Fibroblast of lung (primary cell): ENCODE results near the gene ZNF75A.

Source experiments
- CTCF ChIP-seq, 2 donors: IDR thresholded peaks in 1 of 2; conservative IDR thresholded peaks in 1 of 2; 1 replicate in 1 of 2; 2 replicates in 1 of 2; pipeline ENCODE4 v1.5.1; 2011 to 2012; ENCODE audit warnings: low read length in 2 of 2, control low read depth in 1 of 2, inconsistent platforms in 1 of 2, low read depth in 1 of 2, mild to moderate bottlenecking in 1 of 2
- EZH2 ChIP-seq: IDR thresholded peaks from 2 replicates; pipeline ENCODE4 v1.5.1; 2012; ENCODE audit warnings: low read length, control low read depth, mild to moderate bottlenecking; ENCODE audit errors: missing control alignments

GRCh38 chr16:3349175-3349574, 43.9 kb downstream of the ZNF75A start:
- TF ChIP-seq CTCF (conservative IDR thresholded peaks at IDR 0.05 in 1 of 2, IDR thresholded peaks at IDR 0.05 in 1 of 2; ENCODE audit: low read depth in 1 of 2, low read length in 2 of 2) = no peak
- no peak for TF ChIP-seq EZH2
